AG04450 (cell line): ENCODE results near the gene L3MBTL4. TPM values are rescaled to one million over a fixed set of nuclear protein-coding genes. Genes with fewer than 3 reads are reported as not detected.
"Not testable (repeated sequence)": the region's sequence is repeated elsewhere in the genome, so short reads cannot be mapped to it uniquely, and the experiment has no call there.

Source experiments
- CTCF ChIA-PET: fragments of 300-600, 350-600 bp; formaldehyde crosslinking; extraction: SDS; loops from one replicate; lab custom pipeline; 2022; ENCODE audit warnings: antibody characterized with exemption, inconsistent platforms; lab: Charles Lee
- POLR2A ChIA-PET: fragments of 350-600 bp; formaldehyde crosslinking; extraction: SDS; loops from one replicate; lab custom pipeline; 2021; ENCODE audit warnings: antibody characterized with exemption, inconsistent platforms; lab: Yijun Ruan, JAX
- DNase-seq: peaks from one replicate; pipeline ENCODE4 v3.0.0-alpha.2; 2011; ENCODE audit warnings: low read depth, low spot score
- H3K27ac ChIP-seq: one replicate; pipeline ENCODE4 v1.5.1; 2012; ENCODE audit warnings: low read depth, low read length, control low read depth
- H3K27me3 ChIP-seq: one replicate; pipeline ENCODE4 v1.6.0; 2012; ENCODE audit warnings: low read length; ENCODE audit not compliant: control insufficient read depth, insufficient read depth
- H3K4me3 ChIP-seq: 2 replicates; pipeline ENCODE4 v1.5.1; 2011; ENCODE audit warnings: mild to moderate bottlenecking, low read depth, low read length, control low read depth
- H3K9me3 ChIP-seq: 2 replicates; pipeline ENCODE4 v1.5.1; 2012; ENCODE audit warnings: low read length; ENCODE audit not compliant: control insufficient read depth, insufficient read depth
- CTCF ChIP-seq: IDR thresholded peaks from 2 replicates; pipeline ENCODE4 v1.5.1; 2011; ENCODE audit warnings: low read depth, low read length, control low read depth, inconsistent platforms
- polyA plus RNA-seq: library from polyadenylated mRNA; depleted of rRNA; stranded (reverse); fragments of >200 nt; gene quantifications from 2 replicates; pipeline ENCODE4 v1.2.3, GENCODE V29; 2011

The L3MBTL4 gene
- polyA plus RNA-seq, 1 experiment, result 0.05 TPM

- ChIA-PET CTCF (no interaction called here), POLR2A (no interaction called here)
- no peak for TF ChIP-seq CTCF
- Histone ChIP-seq H3K27ac (no peak overlapping the region), H3K4me3 (no peak overlapping the region), H3K27me3 (no peaks in the 10 kb centered on the region), H3K9me3 (no peaks in the 10 kb centered on the region)
- no peak for DNase-seq
Measured at GRCh38 chr18:6284300-6284699, 130.4 kb downstream of the L3MBTL4 start.

GRCh38 chr18:6281874-6282273 lies 132.8 kb downstream of the L3MBTL4 start:
- DNase-seq, result no peak
- POLR2A ChIA-PET, result no interaction called here
- no peak overlapping the region for H3K27ac ChIP-seq
- no peaks in the 10 kb centered on the region for H3K27me3 ChIP-seq
- CTCF ChIA-PET, result no interaction called here
- H3K4me3 ChIP-seq, result no peak overlapping the region
- no peak for TF ChIP-seq CTCF
- H3K9me3 ChIP-seq, result no peaks in the 10 kb centered on the region

- Histone ChIP-seq H3K9me3 (no peaks in the 10 kb centered on the region), H3K27me3 (no peaks in the 10 kb centered on the region), H3K27ac (no peak overlapping the region), H3K4me3 (no peak overlapping the region)
- no peak for TF ChIP-seq CTCF
- ChIA-PET POLR2A (no interaction called here), CTCF (interaction anchor here (1.0 kb wide), 1 partner anchor 61 kb away, joined by 3 read pairs; no protein-coding TSS in a partner anchor)
- DNase-seq, result no peak
Measured at GRCh38 chr18:6280211-6280743, 134.4 kb downstream of the L3MBTL4 start.

- TF ChIP-seq CTCF, result no peak
- ChIA-PET CTCF (no interaction called here), POLR2A (no interaction called here)
- Histone ChIP-seq H3K27ac (no peak overlapping the region), H3K27me3 (no peaks in the 10 kb centered on the region), H3K9me3 (no peaks in the 10 kb centered on the region), H3K4me3 (no peak overlapping the region)
- no peak for DNase-seq
Measured at GRCh38 chr18:6279308-6279707, 135.4 kb downstream of the L3MBTL4 start.

GRCh38 chr18:6273423-6273822 lies 141.3 kb downstream of the L3MBTL4 start:
- no peak for DNase-seq
- CTCF ChIA-PET, result no interaction called here
- POLR2A ChIA-PET, result no interaction called here
- no peaks in the 10 kb centered on the region for H3K9me3 ChIP-seq
- H3K4me3 ChIP-seq, result no peak overlapping the region
- H3K27ac ChIP-seq, result no peak overlapping the region
- no peak for TF ChIP-seq CTCF
- H3K27me3 ChIP-seq, result no peaks in the 10 kb centered on the region

- H3K4me3 ChIP-seq, POLR2A ChIA-PET, CTCF ChIA-PET, H3K27ac ChIP-seq, H3K9me3 ChIP-seq, H3K27me3 ChIP-seq, DNase-seq: not testable (repeated sequence)
Measured at GRCh38 chr18:6272144-6272543, 142.6 kb downstream of the L3MBTL4 start.
